ENCODE measurements around the gene SLC35D3.
"Not testable (repeated sequence)": the region's sequence is repeated elsewhere in the genome, so short reads cannot be mapped to it uniquely, and the experiment has no call there.

SLC35D3 gene

GRCh38 chr6:136963259-136963658 is 41.2 kb downstream of the SLC35D3 start:
- DNase-seq, result no peak

- DNase-seq, result no peak
Observed at GRCh38 chr6:136964398-136964797, 42.3 kb downstream of the SLC35D3 start.

GRCh38 chr6:136967876-136968752 is 46.0 kb downstream of the SLC35D3 start:
- peak in 33 of 56 donors; percentile 3 to 74 (median 15) for DNase-seq

- no peak for DNase-seq
Observed at GRCh38 chr6:136968837-136969236, 46.7 kb downstream of the SLC35D3 start.

- DNase-seq, result no peak
Observed at GRCh38 chr6:136969433-136969832, 47.3 kb downstream of the SLC35D3 start.

- DNase-seq, result no peak
Observed at GRCh38 chr6:136969930-136970329, 47.8 kb downstream of the SLC35D3 start.

GRCh38 chr6:136971609-136972008 is 49.5 kb downstream of the SLC35D3 start:
- DNase-seq, result no peak

- not testable (repeated sequence) for DNase-seq
Observed at GRCh38 chr6:136973781-136974180, 51.7 kb downstream of the SLC35D3 start.

All from amygdala (tissue), 56 donors.